Activated naive CD8-positive, alpha-beta T cell treated with anti-CD3 and anti-CD28 coated beads, Interleukin-2, amount 10 ng/mL, durations not matched to agents 7 days and 5 days (primary cell): ENCODE measurements around the gene CKS1B. TPM values are rescaled to one million over a fixed set of nuclear protein-coding genes. Genes with fewer than 3 reads are reported as not detected.

Source experiments
- ATAC-seq: fragments of 150-1000 bp; cut with Tn5 transposase; one replicate; pipeline ENCODE4 v1.10.0; 2021; ENCODE audit warnings: low read depth, moderate library complexity
- POLR2A ChIA-PET: fragments of 350-600 bp; sonication (Branson Sonifier 250); formaldehyde crosslinking; loops from one replicate; lab custom pipeline; 2021; ENCODE audit warnings: antibody characterized with exemption; lab: Charles Lee
- DNase-seq: peaks from one replicate; pipeline ENCODE4 v3.0.0; 2021
- H3K27ac Mint-ChIP-seq: one replicate; pipeline ENCODE4 v1.8.0; 2022; ENCODE audit warnings: mild to moderate bottlenecking, mixed read lengths
- H3K27me3 Mint-ChIP-seq: one replicate; pipeline ENCODE4 v1.8.0; 2022; ENCODE audit warnings: mild to moderate bottlenecking, moderate library complexity, mixed read lengths
- H3K36me3 Mint-ChIP-seq: one replicate; pipeline ENCODE4 v1.8.0; 2021; ENCODE audit warnings: mild to moderate bottlenecking, mixed read lengths
- H3K4me1 Mint-ChIP-seq: one replicate; pipeline ENCODE4 v1.8.0; 2021; ENCODE audit warnings: mixed read lengths
- H3K4me3 Mint-ChIP-seq: one replicate; pipeline ENCODE4 v1.8.0; 2022; ENCODE audit warnings: mild to moderate bottlenecking, moderate library complexity, mixed read lengths
- H3K9me3 Mint-ChIP-seq: one replicate; pipeline ENCODE4 v1.8.0; 2021; ENCODE audit warnings: mixed read lengths
- total RNA-seq, 2 experiments: library from RNA; stranded (reverse); gene quantifications; one replicate each; pipeline ENCODE4 v1.2.3, GENCODE V29; 2021

Gene CKS1B
- total RNA-seq, 2 experiments from 2014 or later = 112 to 114 TPM

- Mint-ChIP-seq H3K4me3 (peak overlapping the region; percentile 97), H3K9me3 (no peaks in the 10 kb centered on the region), H3K27ac (peak overlapping the region; percentile 80), H3K4me1 (peaks cover 43% of the 10 kb centered on the region), H3K27me3 (no peaks in the 10 kb centered on the region), H3K36me3 (no peaks in the 10 kb centered on the region)
- POLR2A ChIA-PET = interaction anchor here (1.1 to 1.5 kb wide), 3 partner anchors 8 to 21 kb away, joined by 3 to 4 read pairs (median 4); partner anchors contain the start of gene FLAD1
- DNase-seq (no peak), ATAC-seq (no peak)
Measured at GRCh38 chr1:155004352-155005075, 30.0 kb downstream of the CKS1B start.

GRCh38 chr1:155005076-155006011, 30.9 kb downstream of the CKS1B start:
- POLR2A ChIA-PET = interaction anchor here (0.7 to 1.5 kb wide), 2 partner anchors 10 to 22 kb away, joined by 3 to 6 read pairs; partner anchors contain the start of gene FLAD1
- Mint-ChIP-seq H3K36me3 (no peaks in the 10 kb centered on the region), H3K27me3 (no peaks in the 10 kb centered on the region), H3K4me1 (peaks cover 45% of the 10 kb centered on the region), H3K4me3 (peak overlapping the region; percentile 39), H3K27ac (peak overlapping the region; percentile 97), H3K9me3 (no peaks in the 10 kb centered on the region)
- DNase-seq = no peak
- no peak for ATAC-seq

- peak overlapping the region; percentile 97 for H3K27ac Mint-ChIP-seq
- POLR2A ChIA-PET = interaction anchor here (0.8 to 1.8 kb wide), 6 partner anchors 9 to 51 kb away, joined by 4 to 7 read pairs (median 5); partner anchors contain the start of genes ADAM15, PBXIP1 and PYGO2
- H3K4me3 Mint-ChIP-seq = peak overlapping the region; percentile 88
- no peaks in the 10 kb centered on the region for H3K36me3 Mint-ChIP-seq
- no peaks in the 10 kb centered on the region for H3K27me3 Mint-ChIP-seq
- H3K9me3 Mint-ChIP-seq = no peaks in the 10 kb centered on the region
- H3K4me1 Mint-ChIP-seq = peaks cover 50% of the 10 kb centered on the region
- peak; percentile 56 for ATAC-seq
- DNase-seq = no peak
Measured at GRCh38 chr1:155006601-155007101, 32.2 kb downstream of the CKS1B start.

GRCh38 chr1:155007251-155007828, 32.9 kb downstream of the CKS1B start:
- Mint-ChIP-seq H3K27ac (peak overlapping the region; percentile 97), H3K4me1 (peaks cover 49% of the 10 kb centered on the region), H3K36me3 (no peaks in the 10 kb centered on the region), H3K27me3 (no peaks in the 10 kb centered on the region), H3K4me3 (no peak overlapping the region), H3K9me3 (no peaks in the 10 kb centered on the region)
- DNase-seq = no peak
- POLR2A ChIA-PET = interaction anchor here (0.8 to 1.8 kb wide), 6 partner anchors 13 to 52 kb away, joined by 4 to 8 read pairs (median 5); partner anchors contain the start of genes ADAM15, PBXIP1 and PYGO2
- no peak for ATAC-seq

GRCh38 chr1:155008015-155008941, 33.8 kb downstream of the CKS1B start:
- Mint-ChIP-seq H3K9me3 (no peaks in the 10 kb centered on the region), H3K36me3 (peaks cover 3% of the 10 kb centered on the region), H3K4me3 (no peak overlapping the region), H3K4me1 (peaks cover 59% of the 10 kb centered on the region), H3K27ac (peak overlapping the region; percentile 51), H3K27me3 (no peaks in the 10 kb centered on the region)
- POLR2A ChIA-PET = interaction anchor here (0.9 to 1.8 kb wide), 2 partner anchors 47 to 53 kb away, joined by 5 to 8 read pairs; partner anchors contain the start of genes PBXIP1 and PYGO2
- ATAC-seq (no peak), DNase-seq (no peak)

- peak overlapping the region; percentile 86 for H3K27ac Mint-ChIP-seq
- POLR2A ChIA-PET = no interaction called here
Measured at GRCh38 chr1:155009221-155009711, 34.8 kb downstream of the CKS1B start.

GRCh38 chr1:155009742-155010141, 35.3 kb downstream of the CKS1B start:
- ATAC-seq (no peak), DNase-seq (no peak)
- Mint-ChIP-seq H3K9me3 (no peaks in the 10 kb centered on the region), H3K36me3 (peaks cover 4% of the 10 kb centered on the region), H3K4me1 (peaks cover 57% of the 10 kb centered on the region), H3K27ac (peak overlapping the region; percentile 86), H3K4me3 (peak overlapping the region; percentile 74), H3K27me3 (no peaks in the 10 kb centered on the region)
- POLR2A ChIA-PET = no interaction called here

More at GRCh38 chr1:155009221-155009711, 34.8 kb downstream of the CKS1B start:
- ATAC-seq = no peak
- Mint-ChIP-seq H3K4me1 (peaks cover 62% of the 10 kb centered on the region), H3K27me3 (no peaks in the 10 kb centered on the region), H3K36me3 (peaks cover 4% of the 10 kb centered on the region), H3K4me3 (peak overlapping the region; percentile 74), H3K9me3 (no peaks in the 10 kb centered on the region)
- DNase-seq = no peak

- no peak for ATAC-seq
- H3K9me3 Mint-ChIP-seq = no peaks in the 10 kb centered on the region
Measured at GRCh38 chr1:155010211-155010918, 35.9 kb downstream of the CKS1B start.

GRCh38 chr1:155011004-155011416, 36.5 kb downstream of the CKS1B start:
- Mint-ChIP-seq H3K9me3 (no peaks in the 10 kb centered on the region), H3K27me3 (no peaks in the 10 kb centered on the region), H3K4me1 (peaks cover 55% of the 10 kb centered on the region), H3K36me3 (peaks cover 11% of the 10 kb centered on the region), H3K27ac (peak overlapping the region; percentile 58), H3K4me3 (no peak overlapping the region)
- no peak for DNase-seq
- POLR2A ChIA-PET = interaction anchor here (0.8 to 2.9 kb wide), 5 partner anchors 10 to 50 kb away, joined by 3 to 10 read pairs (median 3); partner anchors contain the start of gene LENEP
- ATAC-seq = no peak

More at GRCh38 chr1:155010211-155010918, 35.9 kb downstream of the CKS1B start:
- H3K4me3 Mint-ChIP-seq = peak overlapping the region; percentile 74
- H3K27me3 Mint-ChIP-seq = no peaks in the 10 kb centered on the region
- POLR2A ChIA-PET = interaction anchor here (0.6 to 2.9 kb wide), 8 partner anchors 9 to 51 kb away, joined by 3 to 10 read pairs (median 3); partner anchors contain the start of gene LENEP
- no peak for DNase-seq
- peaks cover 4% of the 10 kb centered on the region for H3K36me3 Mint-ChIP-seq
- peaks cover 54% of the 10 kb centered on the region for H3K4me1 Mint-ChIP-seq
- H3K27ac Mint-ChIP-seq = peak overlapping the region; percentile 86

GRCh38 chr1:155011437-155012025, 37.0 kb downstream of the CKS1B start:
- H3K27ac Mint-ChIP-seq = peak overlapping the region; percentile 58
- no peak overlapping the region for H3K4me3 Mint-ChIP-seq
- DNase-seq = no peak
- ATAC-seq = no peak
- peaks cover 13% of the 10 kb centered on the region for H3K36me3 Mint-ChIP-seq
- no peaks in the 10 kb centered on the region for H3K9me3 Mint-ChIP-seq
- peaks cover 55% of the 10 kb centered on the region for H3K4me1 Mint-ChIP-seq
- H3K27me3 Mint-ChIP-seq = no peaks in the 10 kb centered on the region
- POLR2A ChIA-PET = interaction anchor here (1.5 to 2.9 kb wide), 2 partner anchors 12 to 27 kb away, joined by 3 to 10 read pairs; no protein-coding TSS in a partner anchor
